ENCODE results near the gene NCKAP5. TPM values are rescaled to one million over a fixed set of nuclear protein-coding genes. Genes with fewer than 3 reads are reported as not detected.
A peak's percentile ranks its signal among the peaks of the same experiment; 100 is the strongest.

NCKAP5 gene
- total and polyA plus RNA-seq, 8 donors: 0.23 to 1.5 (median 0.44) TPM

GRCh38 chr2:133504566-133505505 is 63.4 kb downstream of the NCKAP5 start:
- peak; percentile 39 to 82 (median 66) for DNase-seq
- 52 to 69% methylated on average over 4 of the region's 4 CpGs for WGBS, 2 donors
- Histone ChIP-seq H3K4me3 (no peak overlapping the region), H3K36me3 (no peaks in the 10 kb centered on the region), H3K27ac (peak overlapping the region in 3 of 4 donors; percentile 23 to 66 (median 42)), H3K9me3 (no peaks in the 10 kb centered on the region), H3K27me3 (no peaks in the 10 kb centered on the region), H3K4me1 (no peaks in the 10 kb centered on the region)
- no peak for FAIRE-seq
- TF ChIP-seq CTCF (IDR thresholded peaks at IDR 0.05): no peak
- intact Hi-C loops (cut with DNase I): no loop called here
- ATAC-seq: peak; percentile 34 to 83 (median 74)

GRCh38 chr2:133503927-133504326 is 64.3 kb downstream of the NCKAP5 start:
- no peak for ATAC-seq
- WGBS, 2 donors: 73 to 83% methylated on average over 1 of the region's 1 CpG
- H3K4me1 ChIP-seq: no peaks in the 10 kb centered on the region
- no peak for TF ChIP-seq CTCF (IDR thresholded peaks at IDR 0.05)
- H3K36me3 ChIP-seq: no peaks in the 10 kb centered on the region
- H3K27me3 ChIP-seq: no peaks in the 10 kb centered on the region
- H3K27ac ChIP-seq: peak overlapping the region in 1 of 4 donors; percentile 17
- FAIRE-seq: no peak
- no peak overlapping the region for H3K4me3 ChIP-seq
- no peak for DNase-seq
- H3K9me3 ChIP-seq: no peaks in the 10 kb centered on the region
- intact Hi-C loops (cut with DNase I): no loop called here

- intact Hi-C loops (cut with DNase I): no loop called here
- ATAC-seq (no peak), DNase-seq (no peak), FAIRE-seq (no peak)
- Histone ChIP-seq H3K4me1 (no peaks in the 10 kb centered on the region), H3K4me3 (no peak overlapping the region), H3K36me3 (no peaks in the 10 kb centered on the region), H3K9me3 (no peaks in the 10 kb centered on the region), H3K27me3 (no peaks in the 10 kb centered on the region), H3K27ac (no peak overlapping the region)
- TF ChIP-seq CTCF (IDR thresholded peaks at IDR 0.05): no peak
- WGBS, 2 donors: 79 to 96% methylated on average over 1 of the region's 1 CpG
These were observed 64.9 kb downstream of the NCKAP5 start for GRCh38 chr2:133503323-133503722.

GRCh38 chr2:133502678-133503077 is 65.6 kb downstream of the NCKAP5 start:
- WGBS, 2 donors: 82 to 88% methylated on average over 7 of the region's 7 CpGs
- no peak for FAIRE-seq
- DNase-seq: no peak

More at GRCh38 chr2:133502678-133503077, 65.6 kb downstream of the NCKAP5 start:
- Histone ChIP-seq H3K27ac (no peak overlapping the region), H3K27me3 (no peaks in the 10 kb centered on the region), H3K36me3 (no peaks in the 10 kb centered on the region), H3K4me3 (no peak overlapping the region), H3K4me1 (no peaks in the 10 kb centered on the region), H3K9me3 (no peaks in the 10 kb centered on the region)
- intact Hi-C loops (cut with DNase I): no loop called here
- no peak for TF ChIP-seq CTCF (IDR thresholded peaks at IDR 0.05)
- no peak for ATAC-seq

Data from pancreas (tissue), 10 donors.